Neural cell (in vitro differentiated cells): ENCODE data around the gene C1orf232. TPM values are rescaled to one million over a fixed set of nuclear protein-coding genes. Genes with fewer than 3 reads are reported as not detected.

Source experiments
- H2AFZ ChIP-seq: fragments of 200-600, 300-800 bp; sonication (generic), shearing (Covaris generic); 2 replicates; pipeline ENCODE4 v1.6.0; 2014; ENCODE audit warnings: low read depth, mild to moderate bottlenecking, antibody characterized with exemption, low read length, moderate library complexity
- H3F3A ChIP-seq: fragments of 200-600 bp; shearing (Covaris generic); 2 replicates; pipeline ENCODE4 v1.6.1; 2016; ENCODE audit warnings: mild to moderate bottlenecking, moderate library complexity, mixed read lengths, antibody characterized with exemption, low read length; ENCODE audit not compliant: insufficient read depth, poor library complexity, severe bottlenecking
- H3K27ac ChIP-seq: fragments of 200-600, 300-800 bp; sonication (generic), shearing (Covaris generic); 2 replicates; pipeline ENCODE4 v1.5.1; 2014; ENCODE audit warnings: mild to moderate bottlenecking, low read length, moderate library complexity
- H3K27me3 ChIP-seq: fragments of 300-800, 200-600 bp; sonication (generic), shearing (Covaris generic); 2 replicates; pipeline ENCODE4 v1.6.0; 2014; ENCODE audit warnings: mild to moderate bottlenecking, low read depth, low read length, moderate library complexity; ENCODE audit not compliant: insufficient read depth
- H3K36me3 ChIP-seq: fragments of 300-800, 200-600 bp; sonication (generic), shearing (Covaris generic); 2 replicates; pipeline ENCODE4 v1.5.1; 2014; ENCODE audit warnings: mild to moderate bottlenecking, antibody characterized with exemption, low read length, moderate library complexity; ENCODE audit not compliant: insufficient read depth
- H3K4me2 ChIP-seq: fragments of 300-800, 200-600 bp; sonication (generic), shearing (Covaris generic); 2 replicates; pipeline ENCODE4 v1.6.0; 2014; ENCODE audit warnings: mild to moderate bottlenecking, low read length
- H3K4me3 ChIP-seq: fragments of 300-800, 200-600 bp; sonication (generic), shearing (Covaris generic); 2 replicates; pipeline ENCODE4 v1.5.1; 2014; ENCODE audit warnings: mild to moderate bottlenecking, low read length, moderate library complexity
- H3K79me2 ChIP-seq: fragments of 200-600 bp; shearing (Covaris generic); replicated peaks from 2 replicates; pipeline ENCODE4 v1.6.0; 2014; ENCODE audit warnings: mild to moderate bottlenecking, low read length, moderate library complexity; ENCODE audit not compliant: insufficient read depth
- H3K9ac ChIP-seq: fragments of 300-800, 200-600 bp; sonication (generic), shearing (Covaris generic); 2 replicates; pipeline ENCODE4 v1.6.1; 2016; ENCODE audit warnings: mild to moderate bottlenecking, low read length, mixed read lengths
- H3K9me2 ChIP-seq: fragments of 200-600 bp; shearing (Covaris generic); 2 replicates; pipeline ENCODE4 v1.6.1; 2016; ENCODE audit warnings: mild to moderate bottlenecking, low read length, mixed read lengths; ENCODE audit not compliant: insufficient read depth
- H3K9me3 ChIP-seq: fragments of 200-600, 300-800 bp; sonication (generic), shearing (Covaris generic); 2 replicates; pipeline ENCODE4 v1.6.1; 2016; ENCODE audit warnings: mild to moderate bottlenecking, mixed run types, low read length, moderate library complexity, mixed read lengths
- H4K20me1 ChIP-seq: fragments of 200-600 bp; shearing (Covaris generic); 2 replicates; pipeline ENCODE4 v1.6.1; 2016; ENCODE audit warnings: mild to moderate bottlenecking, mixed run types; ENCODE audit not compliant: insufficient read depth
- CTCF ChIP-seq: fragments of 450-650 bp; IDR thresholded peaks from 2 replicates; pipeline ENCODE4 v1.5.1; 2014; ENCODE audit warnings: antibody characterized with exemption, mild to moderate bottlenecking, moderate library complexity; ENCODE audit not compliant: poor library complexity, severe bottlenecking
- EP300 ChIP-seq: fragments of 450-650 bp; conservative IDR thresholded peaks from 2 replicates; pipeline ENCODE4 v1.6.1; 2014; ENCODE audit warnings: antibody characterized with exemption, mild to moderate bottlenecking, moderate library complexity; ENCODE audit not compliant: poor library complexity, severe bottlenecking
- EZH2 ChIP-seq: fragments of 200-600, 300-800 bp; shearing (Covaris generic), sonication (generic); IDR thresholded peaks from 2 replicates; pipeline ENCODE4 v1.6.1; 2014; ENCODE audit warnings: antibody characterized with exemption, low read length, borderline replicate concordance, mild to moderate bottlenecking; ENCODE audit not compliant: insufficient read depth, poor library complexity, severe bottlenecking
- MXI1 ChIP-seq: fragments of 450-650 bp; conservative IDR thresholded peaks from 2 replicates; pipeline ENCODE4 v1.6.1; 2014; ENCODE audit warnings: antibody characterized with exemption, mild to moderate bottlenecking; ENCODE audit not compliant: poor library complexity, severe bottlenecking
- POLR2AphosphoS5 ChIP-seq: IDR thresholded peaks from 2 replicates; pipeline ENCODE4 v1.6.1; 2012
- RAD21 ChIP-seq: fragments of 450-650 bp; conservative IDR thresholded peaks from 2 replicates; pipeline ENCODE4 v1.6.1; 2014; ENCODE audit warnings: antibody characterized with exemption, mild to moderate bottlenecking, moderate library complexity
- REST ChIP-seq: IDR thresholded peaks from 2 replicates; pipeline ENCODE4 v1.6.1; 2012; ENCODE audit warnings: borderline replicate concordance
- SMC3 ChIP-seq: fragments of 450-650 bp; conservative IDR thresholded peaks from 2 replicates; pipeline ENCODE4 v1.6.1; 2014; ENCODE audit warnings: antibody characterized with exemption, mild to moderate bottlenecking, moderate library complexity; ENCODE audit not compliant: poor library complexity
- TAF1 ChIP-seq: IDR thresholded peaks from 2 replicates; pipeline ENCODE4 v1.6.1; 2012; ENCODE audit warnings: low read depth
- polyA plus RNA-seq: library from polyadenylated mRNA; depleted of rRNA; stranded (reverse); fragments of >200 nt; gene quantifications from 2 replicates; pipeline ENCODE4 v1.2.3, GENCODE V29; 2014

The C1orf232 gene
- polyA plus RNA-seq, 1 donor from 2014 or later: not detected

- no peaks in the 10 kb centered on the region for H3K27me3 ChIP-seq
- H3K79me2 ChIP-seq: no peaks in the 10 kb centered on the region
- H3K36me3 ChIP-seq: peaks cover 6% of the 10 kb centered on the region
- no peaks in the 10 kb centered on the region for H4K20me1 ChIP-seq
- TF ChIP-seq EZH2: no peak
- no peak for TF ChIP-seq CTCF
- TF ChIP-seq TAF1: no peak
- TF ChIP-seq SMC3: no peak
- TF ChIP-seq POLR2AphosphoS5: no peak
- TF ChIP-seq RAD21: no peak
- no peak for TF ChIP-seq EP300
- TF ChIP-seq MXI1: no peak
- no peak for TF ChIP-seq REST
- H3K27ac ChIP-seq: no peak overlapping the region
- H3F3A ChIP-seq: no peaks in the 10 kb centered on the region
- no peaks in the 10 kb centered on the region for H3K9me2 ChIP-seq
- no peak overlapping the region for H3K9ac ChIP-seq
- no peak overlapping the region for H3K4me3 ChIP-seq
- H3K9me3 ChIP-seq: no peaks in the 10 kb centered on the region
- H3K4me2 ChIP-seq: no peak overlapping the region
- no peak overlapping the region for H2AFZ ChIP-seq
Observed at GRCh38 chr1:26125382-26125781, 43.4 kb downstream of the C1orf232 start.

- Histone ChIP-seq H3K27me3 (no peaks in the 10 kb centered on the region), H3K79me2 (no peaks in the 10 kb centered on the region), H3K4me3 (no peak overlapping the region)
Observed at GRCh38 chr1:26124418-26125331, 44.1 kb downstream of the C1orf232 start.

More at GRCh38 chr1:26124418-26125331, 44.1 kb downstream of the C1orf232 start:
- H3K27ac ChIP-seq: no peak overlapping the region
- TF ChIP-seq RAD21: no peak
- TF ChIP-seq EP300: no peak
- TF ChIP-seq SMC3: no peak
- TF ChIP-seq MXI1: no peak
- no peak for TF ChIP-seq EZH2
- no peak for TF ChIP-seq REST
- no peak for TF ChIP-seq POLR2AphosphoS5
- TF ChIP-seq TAF1: no peak
- TF ChIP-seq CTCF: no peak
- H2AFZ ChIP-seq: no peak overlapping the region
- H3K4me2 ChIP-seq: no peak overlapping the region
- H3F3A ChIP-seq: no peaks in the 10 kb centered on the region
- no peak overlapping the region for H3K9ac ChIP-seq
- H3K36me3 ChIP-seq: peaks cover 6% of the 10 kb centered on the region
- no peaks in the 10 kb centered on the region for H3K9me2 ChIP-seq
- no peaks in the 10 kb centered on the region for H4K20me1 ChIP-seq
- no peaks in the 10 kb centered on the region for H3K9me3 ChIP-seq
